Gastrocnemius medialis (tissue), 4 donors: ENCODE results near the gene ACAD10.
"Not testable (repeated sequence)": the region's sequence is repeated elsewhere in the genome, so short reads cannot be mapped to it uniquely, and the experiment has no call there.

Experiments
- POLR2A ChIP-seq, 2 donors: fragments of 450-650 bp; IDR thresholded peaks; one replicate each; pipeline ENCODE4 v1.6.1; 2017; ENCODE audit warnings: antibody characterized with exemption in 2 of 2, mild to moderate bottlenecking in 2 of 2, moderate library complexity in 2 of 2
- TF ChIP-seq, protein P1 (sequence below), 5 experiments: fragments of 450-650 bp in 3 of 5; fragments of 200-600 bp in 2 of 5; sonication (generic) in 2 of 5; IDR thresholded peaks in 4 of 5; conservative IDR thresholded peaks in 1 of 5; 1 replicate in 4 of 5; 2 replicates in 1 of 5; pipeline ENCODE4 v1.5.1; 2016 to 2019; ENCODE audit warnings: antibody characterized with exemption in 5 of 5, mild to moderate bottlenecking in 3 of 5, moderate library complexity in 3 of 5

DNA sequence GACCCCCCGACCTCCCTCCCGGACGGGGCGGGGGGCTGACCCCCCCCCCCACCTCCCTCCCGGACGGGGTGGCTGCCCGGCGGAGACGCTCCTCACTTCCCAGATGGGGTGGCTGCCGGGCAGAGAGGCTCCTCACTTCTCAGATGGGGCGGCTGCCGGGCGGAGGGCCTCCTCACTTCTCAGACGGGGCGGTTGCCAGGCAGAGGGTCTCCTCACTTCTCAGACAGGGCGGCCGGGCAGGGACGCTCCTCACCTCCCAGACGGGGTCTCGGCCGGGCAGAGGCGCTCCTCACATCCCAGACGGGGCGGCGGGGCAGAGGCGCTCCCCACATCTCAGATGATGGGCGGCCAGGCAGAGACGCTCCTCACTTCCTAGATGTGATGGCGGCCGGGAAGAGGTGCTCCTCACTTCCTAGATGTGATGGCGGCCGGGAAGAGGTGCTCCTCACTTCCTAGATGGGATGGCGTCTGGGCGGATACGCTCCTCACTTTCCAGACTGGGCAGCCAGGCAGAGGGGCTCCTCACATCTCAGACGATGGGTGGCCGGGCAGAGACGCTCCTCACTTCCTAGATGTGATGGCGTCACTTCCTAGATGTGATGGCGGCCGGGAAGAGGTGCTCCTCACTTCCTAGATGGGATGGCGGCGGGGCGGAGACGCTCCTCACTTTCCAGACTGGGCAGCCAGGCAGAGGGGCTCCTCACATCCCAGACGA lies 38.0 kb downstream of the ACAD10 start:
- not testable (repeated sequence) for TF ChIP-seq POLR2A (IDR thresholded peaks at IDR 0.05)
- TF ChIP-seq, protein P1, sequence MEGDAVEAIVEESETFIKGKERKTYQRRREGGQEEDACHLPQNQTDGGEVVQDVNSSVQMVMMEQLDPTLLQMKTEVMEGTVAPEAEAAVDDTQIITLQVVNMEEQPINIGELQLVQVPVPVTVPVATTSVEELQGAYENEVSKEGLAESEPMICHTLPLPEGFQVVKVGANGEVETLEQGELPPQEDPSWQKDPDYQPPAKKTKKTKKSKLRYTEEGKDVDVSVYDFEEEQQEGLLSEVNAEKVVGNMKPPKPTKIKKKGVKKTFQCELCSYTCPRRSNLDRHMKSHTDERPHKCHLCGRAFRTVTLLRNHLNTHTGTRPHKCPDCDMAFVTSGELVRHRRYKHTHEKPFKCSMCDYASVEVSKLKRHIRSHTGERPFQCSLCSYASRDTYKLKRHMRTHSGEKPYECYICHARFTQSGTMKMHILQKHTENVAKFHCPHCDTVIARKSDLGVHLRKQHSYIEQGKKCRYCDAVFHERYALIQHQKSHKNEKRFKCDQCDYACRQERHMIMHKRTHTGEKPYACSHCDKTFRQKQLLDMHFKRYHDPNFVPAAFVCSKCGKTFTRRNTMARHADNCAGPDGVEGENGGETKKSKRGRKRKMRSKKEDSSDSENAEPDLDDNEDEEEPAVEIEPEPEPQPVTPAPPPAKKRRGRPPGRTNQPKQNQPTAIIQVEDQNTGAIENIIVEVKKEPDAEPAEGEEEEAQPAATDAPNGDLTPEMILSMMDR (IDR thresholded peaks at IDR 0.05 in 4 of 5, conservative IDR thresholded peaks at IDR 0.05 in 1 of 5), result not testable (repeated sequence)
